GM23338 (cell line): ENCODE measurements around the gene PLEKHM2. TPM values are rescaled to one million over a fixed set of nuclear protein-coding genes. Genes with fewer than 3 reads are reported as not detected.

Experiments used
- STAT1 ChIP-seq: IDR thresholded peaks from one replicate; pipeline ENCODE4 v1.6.1; 2016; ENCODE audit warnings: antibody characterized with exemption; ENCODE audit not compliant: unreplicated experiment
- polyA plus RNA-seq: library from polyadenylated mRNA; unstranded; fragments of >200 nt; fragmentation: Nextera tagmentation; extraction: Ambion mirVana; gene quantifications from 2 replicates; pipeline ENCODE4 v1.2.1, GENCODE V29; 2016
- total RNA-seq: library from RNA; depleted of rRNA; stranded (reverse); fragments of >200 nt; shearing (Covaris generic); gene quantifications from 2 replicates; pipeline ENCODE4 v1.2.3, GENCODE V29; 2014
- TF ChIP-seq, protein P1 (sequence below): fragments of 250-450 bp; sonication (Bioruptor Pico); IDR thresholded peaks from 2 replicates; pipeline ENCODE4 v1.5.0; 2020; ENCODE audit warnings: mild to moderate bottlenecking, moderate library complexity
- TF ChIP-seq, protein P2 (sequence below): IDR thresholded peaks from one replicate; pipeline ENCODE4 v1.6.1; 2018; ENCODE audit warnings: antibody characterized with exemption; ENCODE audit not compliant: unreplicated experiment
- TF ChIP-seq, protein P3 (sequence below), 2 experiments: fragments of 200-600 bp in 1 of 2; sonication (generic) in 1 of 2; conservative IDR thresholded peaks; 2 replicates each; pipeline versions ENCODE4 v1.5.1 to v1.6.1; 2016 to 2017; ENCODE audit warnings: antibody characterized with exemption in 2 of 2, low read depth in 2 of 2, mild to moderate bottlenecking in 2 of 2, moderate library complexity in 1 of 2

The PLEKHM2 gene
- total and polyA plus RNA-seq, 2 experiments from 2014 or later = 11.2 to 40.0 TPM

DNA sequence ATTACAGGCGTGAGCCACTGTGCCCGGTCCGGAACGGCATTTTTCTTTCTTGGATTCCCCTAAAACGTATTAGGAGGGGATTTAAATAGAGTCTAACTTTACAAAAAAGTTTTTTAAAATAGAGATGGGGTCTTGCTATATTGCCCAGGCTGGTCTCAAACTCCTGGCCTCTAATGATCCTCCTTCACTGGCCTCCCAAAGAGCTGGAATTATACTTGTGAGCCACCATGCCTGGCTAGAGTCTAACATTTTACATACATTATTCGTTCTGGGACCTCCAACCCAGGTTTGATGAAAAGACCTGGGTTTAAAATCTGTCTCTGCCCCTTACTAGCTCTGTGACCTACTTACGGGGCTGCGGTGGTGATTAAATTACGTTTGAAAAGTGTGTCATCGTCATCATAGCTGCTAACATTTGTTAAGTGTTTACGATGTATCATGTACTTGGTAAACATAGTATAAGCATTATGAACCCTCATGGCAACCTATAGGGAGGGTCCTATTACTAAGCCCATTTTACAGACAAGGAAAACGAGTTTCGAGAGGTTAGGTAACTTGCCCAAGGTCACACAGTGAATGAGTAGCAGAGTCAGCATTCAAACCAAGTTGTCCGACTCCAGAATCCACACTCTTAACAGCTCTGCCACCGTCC lies 24.5 kb downstream of the PLEKHM2 start (continued):
- TF ChIP-seq, protein P1, sequence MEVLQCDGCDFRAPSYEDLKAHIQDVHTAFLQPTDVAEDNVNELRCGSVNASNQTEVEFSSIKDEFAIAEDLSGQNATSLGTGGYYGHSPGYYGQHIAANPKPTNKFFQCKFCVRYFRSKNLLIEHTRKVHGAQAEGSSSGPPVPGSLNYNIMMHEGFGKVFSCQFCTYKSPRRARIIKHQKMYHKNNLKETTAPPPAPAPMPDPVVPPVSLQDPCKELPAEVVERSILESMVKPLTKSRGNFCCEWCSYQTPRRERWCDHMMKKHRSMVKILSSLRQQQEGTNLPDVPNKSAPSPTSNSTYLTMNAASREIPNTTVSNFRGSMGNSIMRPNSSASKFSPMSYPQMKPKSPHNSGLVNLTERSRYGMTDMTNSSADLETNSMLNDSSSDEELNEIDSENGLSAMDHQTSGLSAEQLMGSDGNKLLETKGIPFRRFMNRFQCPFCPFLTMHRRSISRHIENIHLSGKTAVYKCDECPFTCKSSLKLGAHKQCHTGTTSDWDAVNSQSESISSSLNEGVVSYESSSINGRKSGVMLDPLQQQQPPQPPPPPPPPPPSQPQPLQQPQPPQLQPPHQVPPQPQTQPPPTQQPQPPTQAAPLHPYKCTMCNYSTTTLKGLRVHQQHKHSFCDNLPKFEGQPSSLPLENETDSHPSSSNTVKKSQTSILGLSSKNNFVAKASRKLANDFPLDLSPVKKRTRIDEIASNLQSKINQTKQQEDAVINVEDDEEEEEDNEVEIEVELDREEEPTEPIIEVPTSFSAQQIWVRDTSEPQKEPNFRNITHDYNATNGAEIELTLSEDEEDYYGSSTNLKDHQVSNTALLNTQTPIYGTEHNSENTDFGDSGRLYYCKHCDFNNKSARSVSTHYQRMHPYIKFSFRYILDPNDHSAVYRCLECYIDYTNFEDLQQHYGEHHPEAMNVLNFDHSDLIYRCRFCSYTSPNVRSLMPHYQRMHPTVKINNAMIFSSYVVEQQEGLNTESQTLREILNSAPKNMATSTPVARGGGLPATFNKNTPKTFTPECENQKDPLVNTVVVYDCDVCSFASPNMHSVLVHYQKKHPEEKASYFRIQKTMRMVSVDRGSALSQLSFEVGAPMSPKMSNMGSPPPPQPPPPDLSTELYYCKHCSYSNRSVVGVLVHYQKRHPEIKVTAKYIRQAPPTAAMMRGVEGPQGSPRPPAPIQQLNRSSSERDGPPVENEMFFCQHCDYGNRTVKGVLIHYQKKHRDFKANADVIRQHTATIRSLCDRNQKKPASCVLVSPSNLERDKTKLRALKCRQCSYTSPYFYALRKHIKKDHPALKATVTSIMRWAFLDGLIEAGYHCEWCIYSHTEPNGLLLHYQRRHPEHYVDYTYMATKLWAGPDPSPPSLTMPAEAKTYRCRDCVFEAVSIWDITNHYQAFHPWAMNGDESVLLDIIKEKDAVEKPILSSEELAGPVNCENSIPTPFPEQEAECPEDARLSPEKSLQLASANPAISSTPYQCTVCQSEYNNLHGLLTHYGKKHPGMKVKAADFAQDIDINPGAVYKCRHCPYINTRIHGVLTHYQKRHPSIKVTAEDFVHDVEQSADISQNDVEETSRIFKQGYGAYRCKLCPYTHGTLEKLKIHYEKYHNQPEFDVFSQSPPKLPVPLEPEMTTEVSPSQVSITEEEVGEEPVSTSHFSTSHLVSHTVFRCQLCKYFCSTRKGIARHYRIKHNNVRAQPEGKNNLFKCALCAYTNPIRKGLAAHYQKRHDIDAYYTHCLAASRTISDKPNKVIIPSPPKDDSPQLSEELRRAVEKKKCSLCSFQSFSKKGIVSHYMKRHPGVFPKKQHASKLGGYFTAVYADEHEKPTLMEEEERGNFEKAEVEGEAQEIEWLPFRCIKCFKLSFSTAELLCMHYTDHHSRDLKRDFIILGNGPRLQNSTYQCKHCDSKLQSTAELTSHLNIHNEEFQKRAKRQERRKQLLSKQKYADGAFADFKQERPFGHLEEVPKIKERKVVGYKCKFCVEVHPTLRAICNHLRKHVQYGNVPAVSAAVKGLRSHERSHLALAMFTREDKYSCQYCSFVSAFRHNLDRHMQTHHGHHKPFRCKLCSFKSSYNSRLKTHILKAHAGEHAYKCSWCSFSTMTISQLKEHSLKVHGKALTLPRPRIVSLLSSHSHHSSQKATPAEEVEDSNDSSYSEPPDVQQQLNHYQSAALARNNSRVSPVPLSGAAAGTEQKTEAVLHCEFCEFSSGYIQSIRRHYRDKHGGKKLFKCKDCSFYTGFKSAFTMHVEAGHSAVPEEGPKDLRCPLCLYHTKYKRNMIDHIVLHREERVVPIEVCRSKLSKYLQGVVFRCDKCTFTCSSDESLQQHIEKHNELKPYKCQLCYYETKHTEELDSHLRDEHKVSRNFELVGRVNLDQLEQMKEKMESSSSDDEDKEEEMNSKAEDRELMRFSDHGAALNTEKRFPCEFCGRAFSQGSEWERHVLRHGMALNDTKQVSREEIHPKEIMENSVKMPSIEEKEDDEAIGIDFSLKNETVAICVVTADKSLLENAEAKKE = no peak
- TF ChIP-seq, protein P2, sequence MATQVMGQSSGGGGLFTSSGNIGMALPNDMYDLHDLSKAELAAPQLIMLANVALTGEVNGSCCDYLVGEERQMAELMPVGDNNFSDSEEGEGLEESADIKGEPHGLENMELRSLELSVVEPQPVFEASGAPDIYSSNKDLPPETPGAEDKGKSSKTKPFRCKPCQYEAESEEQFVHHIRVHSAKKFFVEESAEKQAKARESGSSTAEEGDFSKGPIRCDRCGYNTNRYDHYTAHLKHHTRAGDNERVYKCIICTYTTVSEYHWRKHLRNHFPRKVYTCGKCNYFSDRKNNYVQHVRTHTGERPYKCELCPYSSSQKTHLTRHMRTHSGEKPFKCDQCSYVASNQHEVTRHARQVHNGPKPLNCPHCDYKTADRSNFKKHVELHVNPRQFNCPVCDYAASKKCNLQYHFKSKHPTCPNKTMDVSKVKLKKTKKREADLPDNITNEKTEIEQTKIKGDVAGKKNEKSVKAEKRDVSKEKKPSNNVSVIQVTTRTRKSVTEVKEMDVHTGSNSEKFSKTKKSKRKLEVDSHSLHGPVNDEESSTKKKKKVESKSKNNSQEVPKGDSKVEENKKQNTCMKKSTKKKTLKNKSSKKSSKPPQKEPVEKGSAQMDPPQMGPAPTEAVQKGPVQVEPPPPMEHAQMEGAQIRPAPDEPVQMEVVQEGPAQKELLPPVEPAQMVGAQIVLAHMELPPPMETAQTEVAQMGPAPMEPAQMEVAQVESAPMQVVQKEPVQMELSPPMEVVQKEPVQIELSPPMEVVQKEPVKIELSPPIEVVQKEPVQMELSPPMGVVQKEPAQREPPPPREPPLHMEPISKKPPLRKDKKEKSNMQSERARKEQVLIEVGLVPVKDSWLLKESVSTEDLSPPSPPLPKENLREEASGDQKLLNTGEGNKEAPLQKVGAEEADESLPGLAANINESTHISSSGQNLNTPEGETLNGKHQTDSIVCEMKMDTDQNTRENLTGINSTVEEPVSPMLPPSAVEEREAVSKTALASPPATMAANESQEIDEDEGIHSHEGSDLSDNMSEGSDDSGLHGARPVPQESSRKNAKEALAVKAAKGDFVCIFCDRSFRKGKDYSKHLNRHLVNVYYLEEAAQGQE = no peak
- no peak for TF ChIP-seq STAT1
- TF ChIP-seq, protein P3, sequence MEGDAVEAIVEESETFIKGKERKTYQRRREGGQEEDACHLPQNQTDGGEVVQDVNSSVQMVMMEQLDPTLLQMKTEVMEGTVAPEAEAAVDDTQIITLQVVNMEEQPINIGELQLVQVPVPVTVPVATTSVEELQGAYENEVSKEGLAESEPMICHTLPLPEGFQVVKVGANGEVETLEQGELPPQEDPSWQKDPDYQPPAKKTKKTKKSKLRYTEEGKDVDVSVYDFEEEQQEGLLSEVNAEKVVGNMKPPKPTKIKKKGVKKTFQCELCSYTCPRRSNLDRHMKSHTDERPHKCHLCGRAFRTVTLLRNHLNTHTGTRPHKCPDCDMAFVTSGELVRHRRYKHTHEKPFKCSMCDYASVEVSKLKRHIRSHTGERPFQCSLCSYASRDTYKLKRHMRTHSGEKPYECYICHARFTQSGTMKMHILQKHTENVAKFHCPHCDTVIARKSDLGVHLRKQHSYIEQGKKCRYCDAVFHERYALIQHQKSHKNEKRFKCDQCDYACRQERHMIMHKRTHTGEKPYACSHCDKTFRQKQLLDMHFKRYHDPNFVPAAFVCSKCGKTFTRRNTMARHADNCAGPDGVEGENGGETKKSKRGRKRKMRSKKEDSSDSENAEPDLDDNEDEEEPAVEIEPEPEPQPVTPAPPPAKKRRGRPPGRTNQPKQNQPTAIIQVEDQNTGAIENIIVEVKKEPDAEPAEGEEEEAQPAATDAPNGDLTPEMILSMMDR (conservative IDR thresholded peaks at IDR 0.05; ENCODE audit: low read depth in 2 of 2) = no peak
